Superior temporal gyrus (tissue), 1 donor: ENCODE data around the gene PIK3AP1.
A peak's percentile ranks its signal among the peaks of the same experiment; 100 is the strongest.

Experiments used
- DNase-seq: peaks from one replicate; pipeline ENCODE4 v3.0.0-alpha.2; 2016; ENCODE audit errors: extremely low spot score

The PIK3AP1 gene

DNA sequence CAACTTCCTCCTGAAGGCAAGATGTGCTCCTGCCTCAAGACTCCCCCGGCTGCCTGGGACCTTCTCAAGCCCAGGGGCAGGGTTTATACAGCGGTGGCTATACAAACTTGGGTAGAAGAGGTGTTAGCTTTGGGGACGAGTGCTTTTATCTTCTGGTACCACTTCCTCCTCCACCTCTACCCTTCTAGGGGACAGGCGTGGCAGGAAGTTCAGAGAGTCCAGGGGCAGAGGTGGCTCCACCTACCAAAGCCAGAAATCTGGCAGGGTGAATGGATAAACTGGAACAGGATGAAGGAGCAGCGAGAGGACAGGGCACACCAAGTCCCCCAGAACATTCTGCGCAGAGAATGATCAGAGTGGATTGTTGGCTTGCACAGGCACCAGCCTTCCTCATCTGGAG, 109.5 kb downstream of the PIK3AP1 start:
- no peak for DNase-seq

DNA sequence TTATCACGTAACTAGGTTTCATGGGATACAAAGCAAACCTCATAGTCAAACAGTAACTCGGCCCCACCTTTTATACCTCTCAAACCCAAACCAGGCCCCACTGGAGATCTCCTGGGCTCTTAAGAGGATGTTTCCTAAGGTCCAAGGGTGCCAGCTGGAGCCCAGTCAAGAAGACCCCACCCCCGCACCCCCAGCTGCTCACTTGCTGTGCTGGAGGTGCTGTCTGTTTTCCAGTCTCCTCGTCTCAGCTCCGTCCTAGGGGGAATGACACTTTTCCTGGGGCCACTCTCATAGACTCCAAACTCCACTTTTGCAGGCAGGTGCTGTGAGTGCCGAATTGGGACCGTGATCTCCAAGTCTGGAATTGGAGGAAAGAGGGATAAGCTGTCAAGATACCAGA, 110.8 kb downstream of the PIK3AP1 start:
- DNase-seq: no peak

DNA sequence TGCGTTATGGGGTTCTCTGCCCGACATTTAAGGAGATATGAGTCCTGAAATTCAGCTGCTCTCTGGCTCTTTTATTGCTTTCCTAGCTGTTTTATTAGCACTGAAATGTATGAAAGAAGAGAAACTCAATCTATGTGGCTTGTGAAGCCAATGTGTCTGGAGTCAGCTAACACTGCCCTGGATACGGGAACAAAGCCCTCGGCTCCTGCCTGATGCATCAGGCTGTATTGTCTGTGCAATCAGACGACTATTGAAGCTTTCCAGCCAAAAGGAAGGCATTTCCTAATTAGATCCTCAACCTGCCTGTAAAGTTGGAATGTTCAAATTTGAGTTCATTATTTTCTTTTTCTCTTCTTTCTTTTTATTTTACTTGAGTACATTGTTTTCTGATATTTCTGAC, 111.5 kb downstream of the PIK3AP1 start:
- DNase-seq: no peak

DNA sequence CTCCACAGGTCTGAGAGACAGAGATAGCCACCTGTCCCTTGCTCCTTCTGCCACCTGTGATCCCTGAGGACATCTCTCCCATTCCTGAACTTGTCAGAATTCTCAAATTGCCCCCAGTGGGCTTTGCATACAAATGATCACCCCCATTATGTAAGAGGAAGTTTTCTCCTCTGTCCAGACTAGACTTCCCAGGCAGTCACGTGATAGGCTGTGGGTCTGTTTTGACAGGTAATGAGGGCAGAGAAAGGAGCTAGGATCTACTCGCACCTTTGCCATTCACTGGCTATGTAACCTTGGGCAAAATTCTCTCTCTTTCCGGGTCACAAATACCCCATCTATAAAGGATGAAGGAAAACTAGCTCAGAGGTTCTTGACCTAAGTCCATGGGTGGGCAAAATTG, 112.1 kb downstream of the PIK3AP1 start:
- no peak for DNase-seq

DNA sequence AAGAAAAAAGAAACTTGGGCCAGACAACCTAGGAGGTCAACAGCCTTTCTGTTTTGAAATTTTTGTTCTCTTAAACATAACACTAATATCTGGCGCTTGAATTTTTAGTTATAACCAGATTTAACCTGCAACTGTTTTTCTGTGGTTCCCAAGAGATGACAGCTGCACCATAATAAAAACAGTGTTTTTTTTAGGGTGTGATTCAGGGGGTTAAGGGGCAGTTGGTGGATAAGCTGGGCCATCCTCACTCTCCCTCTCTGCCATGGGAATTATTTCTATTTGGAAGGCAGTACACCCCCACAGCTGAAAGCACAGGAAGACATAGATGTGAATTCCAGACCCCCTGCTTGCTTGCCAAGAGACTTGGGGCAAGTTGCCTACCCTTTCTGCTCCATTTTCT, 113.4 kb downstream of the PIK3AP1 start:
- DNase-seq: no peak

DNA sequence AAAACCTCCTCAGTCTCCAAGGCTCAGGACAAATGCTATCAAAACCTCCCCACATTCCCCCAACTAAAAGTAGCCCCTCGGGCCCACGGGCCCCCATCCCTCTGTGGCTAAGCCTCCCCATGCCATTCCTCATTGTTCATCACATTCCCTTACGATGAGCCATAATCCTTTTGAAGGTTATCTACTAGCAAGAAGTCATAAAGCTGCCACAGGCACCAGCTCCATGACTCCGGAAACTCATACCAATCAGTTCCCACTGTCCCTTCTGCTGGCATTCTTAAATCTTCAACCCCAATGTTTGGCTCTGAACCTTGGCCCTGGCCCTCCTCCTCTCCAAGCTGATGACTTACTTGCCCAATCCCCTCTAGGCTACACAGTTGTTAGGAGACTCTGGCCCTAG, 114.1 kb downstream of the PIK3AP1 start:
- no peak for DNase-seq

DNA sequence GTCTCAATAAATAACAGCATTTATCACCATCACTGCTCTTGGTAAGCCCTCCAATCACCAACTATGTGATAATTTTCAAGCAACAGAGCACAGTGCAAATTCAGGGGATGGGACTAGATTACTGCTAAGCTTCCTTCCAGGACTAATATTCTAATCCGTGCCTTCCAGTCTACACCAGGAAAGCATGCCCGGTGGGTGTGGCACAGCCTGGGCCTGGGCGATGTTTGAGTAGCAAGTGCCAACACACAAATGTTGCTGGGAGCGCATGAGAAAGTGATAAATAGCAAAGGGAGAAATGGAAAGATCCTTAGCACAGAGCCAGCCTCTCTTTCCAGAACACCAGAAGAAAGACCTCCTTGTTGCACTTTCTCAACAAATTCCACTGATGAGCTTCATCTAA, 120.0 kb downstream of the PIK3AP1 start:
- DNase-seq: no peak

DNA sequence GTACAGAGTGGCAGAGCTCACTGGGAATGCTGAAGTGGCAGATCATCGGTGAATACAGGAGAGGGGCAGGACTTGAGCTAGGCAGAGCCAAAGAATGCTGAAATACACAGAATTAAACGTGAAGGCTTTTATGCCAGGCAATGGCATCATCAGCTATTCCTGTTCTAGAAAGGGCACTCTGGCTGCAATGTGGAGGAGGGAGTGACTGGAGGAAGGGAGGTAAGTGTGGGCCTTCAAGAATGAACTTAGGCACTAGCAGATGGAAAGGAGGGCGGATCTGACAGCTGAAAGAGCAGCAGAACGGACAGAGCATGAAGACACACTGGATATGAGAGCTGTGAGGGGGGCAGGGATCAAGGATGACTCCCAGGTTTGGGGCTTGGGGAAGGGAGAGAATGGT, 121.5 kb downstream of the PIK3AP1 start:
- no peak for DNase-seq

DNA sequence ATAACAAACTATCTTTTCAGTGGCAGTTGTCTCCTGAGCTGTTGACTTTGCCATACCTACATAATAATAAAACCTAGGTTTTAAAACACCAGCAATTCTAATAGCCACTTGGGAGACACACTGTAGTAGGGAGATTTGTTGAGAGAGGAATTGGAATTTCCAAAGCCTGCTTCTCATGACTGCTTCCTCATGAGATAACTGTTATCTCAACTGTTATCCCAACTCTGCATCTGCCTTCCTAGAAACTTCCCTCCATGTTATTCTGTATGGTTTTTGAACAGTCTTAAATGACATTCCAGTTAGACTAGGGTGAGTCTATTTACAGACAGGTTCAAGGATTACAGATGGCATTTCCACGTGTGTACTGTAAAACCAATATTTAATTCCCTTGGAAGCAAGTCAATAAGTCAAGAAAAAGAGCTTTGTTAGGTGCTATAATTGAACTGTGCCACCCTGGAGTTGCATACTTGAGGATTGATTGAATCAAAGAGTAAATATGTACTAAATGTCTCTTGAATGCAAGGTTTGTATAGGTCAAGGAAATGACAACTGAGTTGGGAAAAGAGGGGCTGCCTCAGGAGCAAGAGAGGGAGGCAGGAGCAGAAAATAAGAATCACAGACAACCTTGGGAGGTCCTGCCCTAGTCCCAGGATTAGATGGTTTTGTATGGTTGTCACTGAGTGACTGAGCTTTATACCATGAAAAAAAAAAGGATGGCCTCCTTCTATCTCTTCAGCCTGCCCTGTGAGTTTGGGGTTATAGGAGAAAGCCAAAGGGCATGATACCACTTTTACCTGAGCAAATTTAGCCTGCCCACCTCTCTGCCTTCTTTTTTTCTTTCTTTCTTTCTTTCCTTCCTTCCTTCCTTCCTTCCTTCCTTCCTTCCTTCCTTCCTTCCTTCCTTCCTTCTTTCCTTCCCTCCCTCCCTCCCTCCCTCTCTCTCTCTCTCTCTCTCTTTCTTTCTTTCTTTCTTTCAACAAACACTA, 123.6 kb downstream of the PIK3AP1 start:
- DNase-seq: no peak

DNA sequence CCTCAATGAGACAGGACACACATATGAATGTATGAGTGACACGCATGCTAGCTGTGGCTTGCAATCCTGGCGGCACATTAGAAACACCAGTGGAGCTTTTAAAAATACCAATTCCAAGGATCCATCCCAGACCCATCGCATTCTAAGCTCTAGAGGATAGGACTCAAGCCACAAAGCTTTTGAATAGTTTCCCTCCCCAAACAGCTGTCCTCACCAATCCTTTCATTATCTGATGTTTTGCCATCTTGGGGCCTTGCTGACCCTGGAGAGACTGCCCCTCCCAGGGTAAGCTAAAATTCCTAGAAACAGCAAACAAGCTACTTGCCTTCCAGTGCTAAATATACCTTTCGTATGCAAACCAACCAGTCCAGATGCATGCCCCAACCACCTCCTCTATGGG, 124.6 kb downstream of the PIK3AP1 start:
- DNase-seq: no peak

DNA sequence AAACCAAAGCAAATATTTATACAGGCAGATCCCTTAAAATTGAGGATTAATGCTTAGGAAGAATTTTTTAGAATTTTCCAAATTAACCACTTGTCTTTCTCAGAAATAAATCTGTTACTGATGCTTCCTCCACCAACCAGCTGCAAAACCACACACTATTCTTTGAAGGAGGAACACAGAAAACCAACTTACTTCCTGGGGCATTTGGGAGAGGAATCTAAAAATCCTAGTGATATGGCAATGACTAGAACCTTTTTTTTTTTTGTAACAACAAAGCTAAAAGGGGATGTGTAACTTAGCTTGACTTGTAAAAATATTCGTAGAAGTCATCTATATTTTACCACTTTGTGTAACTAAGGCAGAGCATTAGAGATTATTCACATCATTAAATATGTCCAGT, 128.4 kb downstream of the PIK3AP1 start:
- DNase-seq: no peak

DNA sequence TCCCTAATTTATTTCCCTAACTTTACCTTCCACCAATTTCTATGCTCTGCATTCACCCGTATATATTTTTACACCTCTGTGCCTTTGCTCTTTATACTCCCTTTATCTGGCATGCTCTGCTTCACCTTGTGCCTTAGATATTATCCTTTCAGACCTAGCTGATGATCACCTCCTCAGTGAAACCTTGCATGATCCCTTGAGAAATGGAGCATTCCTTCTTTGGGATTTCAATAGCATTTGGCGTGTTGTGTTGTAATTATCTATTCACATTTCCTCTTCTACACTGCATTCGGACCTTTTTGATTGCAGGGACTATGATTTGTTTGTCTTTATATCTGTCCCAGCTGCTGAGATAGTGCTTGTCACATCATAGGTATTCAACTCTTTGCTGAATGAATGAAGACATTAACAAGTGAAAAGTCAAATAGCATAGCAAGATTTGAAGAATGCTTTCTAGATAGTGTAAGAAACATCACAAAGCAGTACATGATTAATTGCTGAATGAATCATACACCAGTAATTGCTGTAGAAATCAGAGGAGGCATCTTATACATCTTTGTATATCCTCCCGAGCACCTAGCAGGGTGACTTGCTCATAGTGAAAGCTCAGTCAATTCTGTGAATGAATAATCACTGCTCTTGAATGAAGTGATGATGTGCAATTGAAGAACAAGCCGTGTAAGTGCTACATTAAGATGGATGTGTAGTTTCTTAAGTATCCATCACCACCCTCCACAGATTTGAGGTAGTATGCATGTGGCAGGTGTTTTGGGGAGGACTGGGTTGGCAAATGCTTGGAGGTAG, 131.5 kb downstream of the PIK3AP1 start:
- peak; percentile 28 for DNase-seq

DNA sequence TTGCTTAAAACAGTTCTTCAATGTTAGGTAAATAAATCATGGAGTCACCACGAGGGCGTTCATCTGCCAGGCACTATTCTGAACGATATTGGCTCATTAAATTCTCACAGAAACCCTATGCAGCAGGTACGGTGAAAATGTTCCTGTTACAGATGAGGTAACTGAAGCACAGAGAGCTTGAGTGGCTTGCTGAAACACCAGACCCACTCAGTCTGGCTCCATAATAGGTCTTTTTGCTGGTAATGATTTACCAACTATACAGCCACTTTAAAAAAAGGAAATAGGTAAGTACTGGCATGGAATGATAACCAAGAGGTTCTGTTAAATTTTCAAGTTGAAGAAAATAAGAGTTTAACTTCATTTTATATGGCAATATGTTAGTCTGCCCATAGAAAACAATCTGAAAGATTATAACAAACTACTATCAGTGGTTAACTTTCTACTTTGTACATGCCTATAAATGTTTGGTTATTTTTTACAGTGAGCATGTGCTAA, 132.2 kb downstream of the PIK3AP1 start:
- DNase-seq: no peak

DNA sequence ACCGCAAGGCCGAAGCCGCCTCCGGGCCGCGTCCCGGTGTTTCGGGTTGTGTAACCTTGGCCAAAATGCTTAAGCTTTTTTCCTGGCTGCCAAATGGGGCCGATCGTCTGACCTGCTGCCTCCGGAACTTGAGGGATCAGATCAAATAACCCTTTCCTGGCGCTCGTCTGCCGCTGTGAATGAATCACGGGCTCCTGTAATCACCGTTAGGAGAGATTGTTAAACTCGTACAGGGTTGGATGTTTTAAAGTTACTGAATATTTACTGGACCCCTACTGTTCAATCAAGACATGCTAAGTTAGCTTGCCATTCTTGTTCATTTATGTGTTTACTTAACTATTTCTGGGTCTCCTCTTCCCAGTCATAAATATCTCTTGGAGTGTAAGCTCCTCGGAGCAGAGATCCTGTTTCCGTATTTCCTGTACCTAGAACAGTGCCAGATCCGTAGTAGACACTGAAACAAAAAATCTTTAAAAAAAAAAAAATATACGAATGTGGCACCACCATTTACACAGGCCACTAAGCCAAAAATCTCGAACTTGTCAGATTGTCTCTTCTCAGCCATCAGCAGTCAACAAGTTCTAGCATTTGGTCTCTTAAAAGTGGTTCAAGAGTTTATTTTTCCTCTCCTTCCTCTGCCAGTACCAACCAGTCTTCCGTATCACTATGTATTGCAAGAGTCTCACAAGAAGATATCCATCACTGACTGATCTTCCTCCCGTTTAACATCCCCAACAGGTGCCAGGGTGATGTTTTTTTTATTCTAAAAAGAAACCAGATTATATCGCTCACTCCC, 132.9 kb downstream of the PIK3AP1 start:
- DNase-seq: peak; percentile 74

DNA sequence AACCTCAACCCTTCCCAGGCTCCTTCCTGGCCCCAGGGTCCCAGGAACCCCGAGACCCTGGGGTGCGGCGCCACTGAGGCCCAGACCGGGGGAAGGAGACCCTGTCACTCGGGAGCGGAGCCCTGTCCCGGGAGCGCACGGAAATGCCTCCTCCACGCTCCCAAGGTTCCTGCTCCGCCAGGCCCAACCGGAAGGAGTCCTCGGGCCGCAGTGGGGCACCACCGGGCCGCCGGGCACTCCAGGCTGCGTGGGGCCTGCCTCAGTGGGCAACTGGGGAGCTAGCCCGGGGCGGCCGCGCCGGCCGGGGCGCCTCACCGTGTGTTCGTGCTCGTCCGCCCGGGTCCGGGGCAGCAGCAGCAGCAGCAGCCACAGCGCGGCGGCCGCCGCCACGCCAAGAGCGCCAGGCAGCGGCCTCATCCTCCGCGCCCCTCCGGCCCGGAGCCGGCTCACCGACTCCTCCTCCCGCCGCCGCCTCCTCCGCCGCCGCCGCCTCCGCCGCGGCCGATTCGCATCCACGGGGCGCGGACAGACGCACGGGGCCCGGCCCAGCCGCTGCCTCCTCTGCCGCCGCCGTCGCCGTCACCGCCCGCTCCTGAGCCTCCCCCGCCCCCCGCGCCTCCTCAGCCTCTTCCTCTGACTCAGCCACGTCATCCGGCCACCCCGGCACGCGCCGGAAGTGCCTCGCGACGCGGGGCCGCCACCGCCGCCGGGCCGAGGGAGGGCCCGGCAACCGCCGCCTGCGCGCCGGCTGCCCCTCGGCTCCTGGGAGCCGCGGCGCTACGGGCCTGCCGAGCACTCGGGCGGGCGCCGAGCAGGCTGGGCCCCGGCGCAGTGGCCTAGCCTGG, 133.7 kb downstream of the PIK3AP1 start, which contains the start of gene TM9SF3:
Gene TM9SF3 (minus strand): TSS at position 594 of the 845 bp plus-strand sequence. CDS start 177 bp downstream, at position 417.
- DNase-seq: peak; percentile 74

DNA sequence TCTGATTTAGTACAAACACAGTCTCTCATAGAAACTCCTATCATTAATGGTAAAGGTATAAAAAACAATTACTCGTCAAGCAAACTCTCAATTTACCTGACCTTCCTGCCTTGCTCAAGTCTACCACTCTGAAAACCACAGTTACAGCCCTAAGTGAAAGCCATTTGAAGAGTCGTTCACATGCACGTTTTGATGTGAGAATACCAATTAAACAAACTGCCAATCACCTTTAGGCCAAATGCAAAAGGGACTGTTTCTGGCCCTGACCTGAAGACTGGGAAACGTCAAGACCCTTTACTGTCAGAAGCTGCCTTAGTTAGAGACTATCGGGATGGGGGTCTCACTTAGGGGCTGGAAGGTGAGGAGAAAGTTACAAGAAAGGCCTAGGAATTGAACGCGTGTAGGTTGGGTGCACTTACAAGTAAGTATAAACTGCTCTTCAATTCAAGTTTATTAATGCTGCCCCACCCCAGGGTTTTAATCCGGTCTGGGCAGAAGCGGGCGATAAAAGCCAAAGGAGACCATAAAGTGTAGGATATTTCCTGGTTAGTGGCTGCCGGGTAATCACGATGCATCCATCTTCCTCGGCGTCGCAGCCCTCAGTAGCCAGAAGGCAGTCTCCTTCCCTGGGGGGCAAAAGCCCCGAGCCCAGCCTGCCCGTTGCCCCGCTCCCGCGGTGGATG, 134.4 kb downstream of the PIK3AP1 start:
- DNase-seq: no peak

DNA sequence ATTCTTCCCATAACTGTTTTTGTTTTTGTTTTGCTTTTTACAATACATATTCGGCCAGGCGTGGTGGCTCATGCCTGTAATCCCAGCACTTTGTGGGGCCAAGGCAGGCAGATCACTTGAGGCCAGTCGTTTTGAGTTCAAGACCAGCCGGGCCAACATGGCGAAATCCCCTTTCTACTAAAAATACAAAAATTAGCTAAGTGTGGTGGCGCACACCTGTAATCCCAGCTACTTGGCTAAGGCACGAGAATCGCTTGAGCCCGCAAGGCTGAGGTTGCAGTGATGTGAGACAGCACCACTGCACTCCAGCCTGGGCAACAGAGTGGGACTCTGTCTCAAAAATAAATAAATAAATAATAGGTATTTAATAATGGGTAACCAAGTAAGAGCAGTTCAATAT, 135.8 kb downstream of the PIK3AP1 start:
- no peak for DNase-seq

DNA sequence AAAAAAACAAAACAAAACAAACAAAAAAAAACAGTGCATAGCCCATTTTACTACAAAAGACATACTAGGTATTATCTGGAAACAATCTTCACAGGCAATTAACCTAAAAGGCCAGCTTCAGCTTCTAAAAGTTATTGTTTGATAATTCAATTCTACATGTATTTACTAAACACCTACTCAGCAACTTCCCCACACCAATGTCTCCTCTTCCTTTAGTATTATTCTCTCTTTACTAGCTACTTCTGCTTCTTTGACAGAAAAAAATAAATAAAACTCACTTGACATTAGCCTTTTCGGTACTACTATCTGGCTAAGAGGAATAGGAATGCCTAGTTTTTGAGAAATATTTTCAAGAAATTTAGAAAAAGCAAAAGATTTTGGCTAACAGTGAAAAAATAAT, 136.3 kb downstream of the PIK3AP1 start:
- DNase-seq: no peak

DNA sequence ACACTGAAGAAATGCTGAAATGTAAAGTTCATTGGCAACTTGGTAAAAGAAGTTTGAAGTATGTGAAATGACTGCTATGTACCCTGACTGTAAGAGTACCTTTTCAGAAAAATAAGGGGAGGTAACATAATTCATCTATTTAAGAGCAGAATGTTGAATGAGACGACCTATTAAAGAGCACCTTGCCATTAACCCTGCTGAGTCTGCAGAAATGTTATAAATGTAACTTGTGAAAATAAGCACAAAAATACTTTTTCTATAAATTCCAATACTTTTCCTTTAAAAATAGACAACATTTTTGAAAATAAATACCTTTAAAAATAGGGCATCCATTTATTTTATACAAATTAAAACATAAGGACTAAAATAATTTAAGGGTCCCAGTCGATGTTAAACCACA, 141.2 kb downstream of the PIK3AP1 start:
- DNase-seq: no peak

DNA sequence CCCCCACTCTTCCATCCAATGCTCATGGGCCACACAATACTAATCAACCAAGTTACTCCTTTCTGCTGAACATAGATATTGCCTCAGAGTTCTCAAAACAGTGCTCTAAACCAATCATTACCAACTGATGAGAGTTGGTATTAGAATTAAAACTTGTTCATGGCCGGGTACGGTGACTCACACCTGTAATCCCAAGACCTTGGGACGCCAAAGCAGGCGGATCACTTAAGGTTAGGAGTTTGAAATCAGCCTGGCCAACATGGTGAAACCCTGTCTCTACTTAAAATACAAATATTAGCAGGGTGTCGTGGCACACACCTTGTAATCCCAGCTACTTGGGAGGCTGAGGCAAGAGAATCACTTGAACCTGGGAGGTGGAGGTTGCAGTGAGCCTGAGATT, 141.7 kb downstream of the PIK3AP1 start:
- DNase-seq: no peak
